ENCODE data around the gene LRRC73.

LRRC73 gene

DNA sequence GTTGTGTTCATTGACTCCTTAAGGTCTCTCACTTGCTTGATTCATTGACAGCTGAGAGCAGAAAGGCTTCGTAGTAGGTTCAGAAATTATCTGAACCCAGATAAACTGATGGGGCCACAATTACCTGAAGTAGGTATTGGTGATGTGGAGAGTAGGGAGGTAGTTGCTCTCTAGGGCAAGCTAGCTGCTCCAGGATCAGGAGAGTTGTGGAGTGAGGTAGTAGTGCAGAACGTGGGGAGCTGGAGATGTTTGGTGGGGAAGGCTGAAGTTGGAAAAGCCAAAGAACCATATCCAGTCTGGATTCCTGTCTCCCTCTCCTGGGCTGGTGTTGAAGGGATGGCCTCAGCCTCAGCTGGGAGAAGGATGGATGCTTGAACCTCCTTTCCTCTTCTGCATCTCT, 16.9 kb downstream of the LRRC73 start:
- H4K91ac ChIP-seq (ENCODE audit: low read length), result no peak overlapping the region
- H3K27me3 ChIP-seq (ENCODE audit: control insufficient read depth in 1 of 2, insufficient read depth in 1 of 2, low read length in 2 of 2), result no peaks in the 10 kb centered on the region
- H3K4ac ChIP-seq (ENCODE audit: low read depth in 1 of 2, low read length in 2 of 2), result no peak overlapping the region
- no peak overlapping the region for H3K18ac ChIP-seq (ENCODE audit: low read depth in 1 of 2, low read length in 2 of 2)
- H2AFZ ChIP-seq (ENCODE audit: low read depth, low read length), result no peak overlapping the region
- peaks cover 9 to 30% of the 10 kb centered on the region in 2 experiments for H3K36me3 ChIP-seq (ENCODE audit: control insufficient read depth in 1 of 2, insufficient read depth in 2 of 2, low read depth in 1 of 2, low read length in 2 of 2)
- no peak overlapping the region for H2BK12ac ChIP-seq (ENCODE audit: low read length in 2 of 2)
- H3K27ac ChIP-seq (ENCODE audit: low read length, poor library complexity, severe bottlenecking), result no peak overlapping the region
- H3K4me2 ChIP-seq (ENCODE audit: low read length, poor library complexity, severe bottlenecking), result no peak overlapping the region
- DNase-seq, result no peak
- no peak overlapping the region for H2BK120ac ChIP-seq (ENCODE audit: low read depth, low read length)
- no peak overlapping the region for H2AK5ac ChIP-seq (ENCODE audit: low read length, severe bottlenecking)
- H3K4me3 ChIP-seq (ENCODE audit: insufficient read depth in 1 of 2, low read depth in 1 of 2, low read length in 2 of 2), result no peak overlapping the region
- H2BK15ac ChIP-seq (ENCODE audit: low read depth, poor library complexity, severe bottlenecking), result no peak overlapping the region
- H3K9me3 ChIP-seq (ENCODE audit: control insufficient read depth, low read length), result no peaks in the 10 kb centered on the region
- H3K14ac ChIP-seq (ENCODE audit: low read length in 2 of 2), result no peak overlapping the region
- no peak overlapping the region for H4K8ac ChIP-seq (ENCODE audit: low read length)
- H3K79me1 ChIP-seq (replicated peaks; ENCODE audit: low read length, poor library complexity, severe bottlenecking), result peaks cover 27% of the 10 kb centered on the region
- no peak overlapping the region for H3K9ac ChIP-seq (ENCODE audit: low read length)
- H3K23ac ChIP-seq (ENCODE audit: low read length in 2 of 2), result no peak overlapping the region
- WGBS, result 66% methylated on average over 2 of the region's 2 CpGs
- peaks cover 36% of the 10 kb centered on the region for H3K4me1 ChIP-seq (ENCODE audit: control insufficient read depth, insufficient read depth, low read depth, low read length)
- no peak overlapping the region for H2BK5ac ChIP-seq (ENCODE audit: low read depth, low read length, poor library complexity, severe bottlenecking)

DNA sequence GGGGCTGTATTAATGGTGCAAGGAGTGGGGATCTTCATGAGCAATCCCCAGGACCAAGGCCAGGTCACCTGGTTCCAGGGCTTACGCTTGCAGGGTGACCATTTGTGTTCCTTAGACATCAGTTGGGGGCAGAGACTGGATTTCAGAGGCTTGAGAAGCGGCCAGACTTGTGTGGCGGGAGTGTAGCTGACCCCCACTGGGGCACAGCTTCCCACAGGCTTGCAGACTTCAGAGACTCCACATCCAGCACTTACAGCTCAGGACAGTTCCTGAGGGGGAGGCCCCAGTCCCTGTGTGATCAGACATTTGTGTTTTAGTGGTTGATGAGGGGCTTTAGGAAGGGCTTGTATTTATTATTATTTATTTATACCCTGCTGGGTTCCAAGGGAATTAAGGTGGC, 17.5 kb downstream of the LRRC73 start:
- Histone ChIP-seq H2AK5ac (ENCODE audit: low read length, severe bottlenecking) (no peak overlapping the region), H3K27me3 (ENCODE audit: control insufficient read depth in 1 of 2, insufficient read depth in 1 of 2, low read length in 2 of 2) (no peaks in the 10 kb centered on the region), H2AFZ (ENCODE audit: low read depth, low read length) (no peak overlapping the region), H3K23ac (ENCODE audit: low read length in 2 of 2) (no peak overlapping the region), H3K9ac (ENCODE audit: low read length) (no peak overlapping the region), H3K4me2 (ENCODE audit: low read length, poor library complexity, severe bottlenecking) (no peak overlapping the region), H2BK5ac (ENCODE audit: low read depth, low read length, poor library complexity, severe bottlenecking) (no peak overlapping the region), H4K8ac (ENCODE audit: low read length) (no peak overlapping the region), H3K36me3 (ENCODE audit: control insufficient read depth in 1 of 2, insufficient read depth in 2 of 2, low read depth in 1 of 2, low read length in 2 of 2) (peaks cover 4 to 26% of the 10 kb centered on the region in 2 experiments), H3K27ac (ENCODE audit: low read length, poor library complexity, severe bottlenecking) (no peak overlapping the region), H2BK15ac (ENCODE audit: low read depth, poor library complexity, severe bottlenecking) (no peak overlapping the region), H3K14ac (ENCODE audit: low read length in 2 of 2) (no peak overlapping the region), H4K91ac (ENCODE audit: low read length) (no peak overlapping the region), H3K4ac (ENCODE audit: low read depth in 1 of 2, low read length in 2 of 2) (no peak overlapping the region), H3K9me3 (ENCODE audit: control insufficient read depth, low read length) (no peaks in the 10 kb centered on the region), H3K18ac (ENCODE audit: low read depth in 1 of 2, low read length in 2 of 2) (no peak overlapping the region), H3K79me1 (replicated peaks; ENCODE audit: low read length, poor library complexity, severe bottlenecking) (peaks cover 26% of the 10 kb centered on the region), H2BK120ac (ENCODE audit: low read depth, low read length) (no peak overlapping the region), H2BK12ac (ENCODE audit: low read length in 2 of 2) (no peak overlapping the region), H3K4me1 (ENCODE audit: control insufficient read depth, insufficient read depth, low read depth, low read length) (peaks cover 34% of the 10 kb centered on the region), H3K4me3 (ENCODE audit: insufficient read depth in 1 of 2, low read depth in 1 of 2, low read length in 2 of 2) (peak overlapping the region in 1 of 2 experiments; percentile 15)
- DNase-seq, result no peak
- 94% methylated on average over 3 of the region's 3 CpGs for WGBS

DNA sequence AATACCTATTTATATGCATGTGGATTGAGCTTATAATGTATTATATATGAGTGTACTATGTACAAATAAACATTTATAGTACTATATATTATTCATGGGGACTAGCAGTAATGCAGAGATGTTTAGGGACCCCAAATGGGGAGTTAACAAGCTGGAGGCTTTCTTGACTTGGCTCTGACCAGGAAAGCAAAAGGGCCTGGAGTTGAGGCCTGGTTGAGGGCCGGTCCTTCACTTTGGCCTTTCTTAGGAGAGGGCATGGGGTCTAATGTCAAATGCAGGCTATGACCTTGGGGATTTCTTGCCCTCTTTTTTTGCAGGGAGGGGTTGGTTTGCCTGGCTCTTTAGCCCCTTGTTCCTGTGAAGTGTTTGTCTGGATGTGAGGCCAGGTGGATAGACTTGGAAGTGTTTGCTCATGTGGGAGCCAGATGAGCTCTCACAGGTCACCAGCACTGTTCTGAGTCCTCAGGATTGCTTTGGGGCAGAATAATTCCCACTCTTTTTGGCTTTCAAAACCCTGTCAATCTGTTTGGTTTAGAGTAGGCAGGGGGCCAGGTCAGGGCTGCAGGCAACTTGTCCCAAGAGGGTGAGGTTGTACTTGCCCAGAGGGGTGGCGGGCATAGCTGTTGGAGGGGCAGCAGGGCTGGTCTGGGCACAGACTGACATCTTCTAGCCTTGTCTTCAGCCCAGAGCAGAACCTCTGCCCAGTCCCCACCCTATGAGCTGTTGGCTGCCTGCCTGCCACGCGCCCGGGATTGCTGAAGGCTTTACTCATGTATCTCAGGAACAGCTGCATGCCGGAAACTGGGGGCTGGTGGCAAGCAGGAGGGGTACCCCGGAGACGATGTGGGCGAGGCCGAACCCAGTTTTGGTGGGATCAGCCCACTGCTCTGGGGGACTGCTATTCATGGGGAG, 18.1 kb downstream of the LRRC73 start:
- peaks cover 24% of the 10 kb centered on the region for H3K79me1 ChIP-seq (replicated peaks; ENCODE audit: low read length, poor library complexity, severe bottlenecking)
- H3K4me3 ChIP-seq (ENCODE audit: insufficient read depth in 1 of 2, low read depth in 1 of 2, low read length in 2 of 2), result peak overlapping the region in 1 of 2 experiments; percentile 46
- no peak overlapping the region for H2BK12ac ChIP-seq (ENCODE audit: low read length in 2 of 2)
- no peak overlapping the region for H3K4me2 ChIP-seq (ENCODE audit: low read length, poor library complexity, severe bottlenecking)
- H2BK120ac ChIP-seq (ENCODE audit: low read depth, low read length), result no peak overlapping the region
- 89% methylated on average over 9 of the region's 10 CpGs for WGBS
- no peak overlapping the region for H4K8ac ChIP-seq (ENCODE audit: low read length)
- H3K27me3 ChIP-seq (ENCODE audit: control insufficient read depth in 1 of 2, insufficient read depth in 1 of 2, low read length in 2 of 2), result no peaks in the 10 kb centered on the region
- no peak for DNase-seq
- no peak overlapping the region for H3K18ac ChIP-seq (ENCODE audit: low read depth in 1 of 2, low read length in 2 of 2)
- peak overlapping the region; percentile 49 for H3K9ac ChIP-seq (ENCODE audit: low read length)
- no peak overlapping the region for H3K27ac ChIP-seq (ENCODE audit: low read length, poor library complexity, severe bottlenecking)
- H2AK5ac ChIP-seq (ENCODE audit: low read length, severe bottlenecking), result no peak overlapping the region
- H2BK15ac ChIP-seq (ENCODE audit: low read depth, poor library complexity, severe bottlenecking), result no peak overlapping the region
- peaks cover 0 to 22% of the 10 kb centered on the region in 2 experiments for H3K36me3 ChIP-seq (ENCODE audit: control insufficient read depth in 1 of 2, insufficient read depth in 2 of 2, low read depth in 1 of 2, low read length in 2 of 2)
- no peak overlapping the region for H4K91ac ChIP-seq (ENCODE audit: low read length)
- no peak overlapping the region for H3K23ac ChIP-seq (ENCODE audit: low read length in 2 of 2)
- H3K9me3 ChIP-seq (ENCODE audit: control insufficient read depth, low read length), result no peaks in the 10 kb centered on the region
- H3K4ac ChIP-seq (ENCODE audit: low read depth in 1 of 2, low read length in 2 of 2), result no peak overlapping the region
- no peak overlapping the region for H3K14ac ChIP-seq (ENCODE audit: low read length in 2 of 2)
- peaks cover 31% of the 10 kb centered on the region for H3K4me1 ChIP-seq (ENCODE audit: control insufficient read depth, insufficient read depth, low read depth, low read length)
- H2AFZ ChIP-seq (ENCODE audit: low read depth, low read length), result no peak overlapping the region
- no peak overlapping the region for H2BK5ac ChIP-seq (ENCODE audit: low read depth, low read length, poor library complexity, severe bottlenecking)

DNA sequence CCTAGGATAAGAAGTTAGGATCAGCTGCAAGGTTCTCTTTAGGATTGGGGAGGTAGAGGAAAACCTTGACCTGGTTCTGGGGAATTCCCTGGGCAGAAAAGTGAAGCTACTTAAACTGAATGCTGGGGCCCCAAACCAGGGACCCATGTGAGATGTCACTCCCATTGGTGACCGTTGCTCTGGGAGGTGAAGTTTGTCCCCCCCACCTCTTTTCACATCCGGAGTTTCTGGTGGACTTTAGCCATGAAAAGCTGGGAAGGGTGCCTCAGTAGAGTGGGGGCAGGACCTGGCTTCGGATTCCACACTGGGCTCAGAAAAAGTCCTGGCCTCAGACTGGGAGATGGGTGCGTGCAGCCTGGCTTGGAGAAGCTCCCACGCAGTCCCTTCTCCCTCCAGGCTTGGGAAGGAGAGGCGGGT, 19.6 kb downstream of the LRRC73 start:
- H2BK15ac ChIP-seq (ENCODE audit: low read depth, poor library complexity, severe bottlenecking), result no peak overlapping the region
- no peak overlapping the region for H3K9ac ChIP-seq (ENCODE audit: low read length)
- no peaks in the 10 kb centered on the region for H3K27me3 ChIP-seq (ENCODE audit: control insufficient read depth in 1 of 2, insufficient read depth in 1 of 2, low read length in 2 of 2)
- H2BK5ac ChIP-seq (ENCODE audit: low read depth, low read length, poor library complexity, severe bottlenecking), result no peak overlapping the region
- no peak overlapping the region for H2AK5ac ChIP-seq (ENCODE audit: low read length, severe bottlenecking)
- no peak overlapping the region for H3K4me3 ChIP-seq (ENCODE audit: insufficient read depth in 1 of 2, low read depth in 1 of 2, low read length in 2 of 2)
- H3K4ac ChIP-seq (ENCODE audit: low read depth in 1 of 2, low read length in 2 of 2), result no peak overlapping the region
- no peak overlapping the region for H3K4me2 ChIP-seq (ENCODE audit: low read length, poor library complexity, severe bottlenecking)
- no peak for DNase-seq
- H2BK12ac ChIP-seq (ENCODE audit: low read length in 2 of 2), result no peak overlapping the region
- H2BK120ac ChIP-seq (ENCODE audit: low read depth, low read length), result no peak overlapping the region
- H3K14ac ChIP-seq (ENCODE audit: low read length in 2 of 2), result no peak overlapping the region
- no peak overlapping the region for H2AFZ ChIP-seq (ENCODE audit: low read depth, low read length)
- peaks cover 16% of the 10 kb centered on the region for H3K4me1 ChIP-seq (ENCODE audit: control insufficient read depth, insufficient read depth, low read depth, low read length)
- H3K79me1 ChIP-seq (replicated peaks; ENCODE audit: low read length, poor library complexity, severe bottlenecking), result peaks cover 28% of the 10 kb centered on the region
- H3K36me3 ChIP-seq (ENCODE audit: control insufficient read depth in 1 of 2, insufficient read depth in 2 of 2, low read depth in 1 of 2, low read length in 2 of 2), result peaks cover 0 to 22% of the 10 kb centered on the region in 2 experiments
- H4K8ac ChIP-seq (ENCODE audit: low read length), result no peak overlapping the region
- H3K23ac ChIP-seq (ENCODE audit: low read length in 2 of 2), result no peak overlapping the region
- H3K27ac ChIP-seq (ENCODE audit: low read length, poor library complexity, severe bottlenecking), result no peak overlapping the region
- WGBS, result 89% methylated on average over 6 of the region's 6 CpGs
- H3K9me3 ChIP-seq (ENCODE audit: control insufficient read depth, low read length), result no peaks in the 10 kb centered on the region
- no peak overlapping the region for H3K18ac ChIP-seq (ENCODE audit: low read depth in 1 of 2, low read length in 2 of 2)
- H4K91ac ChIP-seq (ENCODE audit: low read length), result no peak overlapping the region
